H9 (cell line): ENCODE data around the gene GCK. TPM values are rescaled to one million over a fixed set of nuclear protein-coding genes. Genes with fewer than 3 reads are reported as not detected.
A peak's percentile ranks its signal among the peaks of the same experiment; 100 is the strongest.

Source experiments
- DNase-seq: peaks from one replicate; pipeline ENCODE4 v3.0.0-alpha.2; 2017
- H2AFZ ChIP-seq: one replicate; pipeline ENCODE4 v1.6.1; 2013; ENCODE audit warnings: mild to moderate bottlenecking, low read length, control low read depth, moderate library complexity
- H2AK5ac ChIP-seq: 2 replicates; pipeline ENCODE4 v1.6.1; 2013; ENCODE audit warnings: low read length, control low read depth, mixed read lengths; ENCODE audit not compliant: insufficient read length
- H2BK120ac ChIP-seq: one replicate; pipeline ENCODE4 v1.6.1; 2013; ENCODE audit warnings: low read depth, mild to moderate bottlenecking, low read length, control low read depth, inconsistent platforms; ENCODE audit not compliant: poor library complexity, severe bottlenecking
- H2BK12ac ChIP-seq: 2 replicates; pipeline ENCODE4 v1.6.1; 2013; ENCODE audit warnings: low read length, control low read depth, mixed read lengths, low read depth; ENCODE audit not compliant: insufficient read length
- H2BK15ac ChIP-seq: 2 replicates; pipeline ENCODE4 v1.6.1; 2013; ENCODE audit warnings: low read depth, low read length, control low read depth
- H2BK20ac ChIP-seq: one replicate; pipeline ENCODE4 v1.6.1; 2013; ENCODE audit warnings: low read depth, mild to moderate bottlenecking, low read length, control low read depth, inconsistent platforms; ENCODE audit not compliant: poor library complexity, severe bottlenecking
- H2BK5ac ChIP-seq: 2 replicates; pipeline ENCODE4 v1.6.1; 2013; ENCODE audit warnings: low read length, control low read depth, mixed read lengths; ENCODE audit not compliant: insufficient read length
- H3K14ac ChIP-seq: 2 replicates; pipeline ENCODE4 v1.6.1; 2013; ENCODE audit warnings: low read length, control low read depth; ENCODE audit not compliant: insufficient read depth
- H3K18ac ChIP-seq: 2 replicates; pipeline ENCODE4 v1.6.1; 2013; ENCODE audit warnings: low read depth, mild to moderate bottlenecking, mixed read lengths, low read length, control low read depth; ENCODE audit not compliant: insufficient read length
- H3K23ac ChIP-seq: 2 replicates; pipeline ENCODE4 v1.6.1; 2013; ENCODE audit warnings: low read length, control low read depth, mixed read lengths, low read depth; ENCODE audit not compliant: insufficient read length
- H3K23me2 ChIP-seq: 2 replicates; pipeline ENCODE4 v1.6.1; 2013; ENCODE audit warnings: low read depth, mild to moderate bottlenecking, mixed read lengths, low read length, control low read depth; ENCODE audit not compliant: insufficient read length, poor library complexity, severe bottlenecking
- H3K27ac ChIP-seq: 2 replicates; pipeline ENCODE4 v1.5.1; 2013; ENCODE audit warnings: low read length, control low read depth, mixed read lengths, low read depth; ENCODE audit not compliant: insufficient read length
- H3K27me3 ChIP-seq: 2 replicates; pipeline ENCODE4 v1.6.1; 2013; ENCODE audit warnings: low read length, control low read depth, inconsistent platforms; ENCODE audit not compliant: insufficient read depth
- H3K4ac ChIP-seq: 2 replicates; pipeline ENCODE4 v1.6.1; 2013; ENCODE audit warnings: low read depth, mild to moderate bottlenecking, control low read depth, inconsistent platforms, low read length, moderate library complexity
- H3K4me1 ChIP-seq: 2 replicates; pipeline ENCODE4 v1.6.1; 2013; ENCODE audit warnings: low read length, control low read depth, inconsistent platforms; ENCODE audit not compliant: insufficient read depth
- H3K4me2 ChIP-seq: 2 replicates; pipeline ENCODE4 v1.6.1; 2013; ENCODE audit warnings: low read length, control low read depth, mixed read lengths; ENCODE audit not compliant: insufficient read length, insufficient read depth
- H3K56ac ChIP-seq: 2 replicates; pipeline ENCODE4 v1.6.1; 2013; ENCODE audit warnings: low read depth, mild to moderate bottlenecking, mixed read lengths, low read length, control low read depth; ENCODE audit not compliant: insufficient read length
- H3K79me1 ChIP-seq: 2 replicates; pipeline ENCODE4 v1.6.1; 2013; ENCODE audit warnings: low read depth, mild to moderate bottlenecking, moderate library complexity, low read length, control low read depth, inconsistent platforms; ENCODE audit not compliant: insufficient read depth, poor library complexity, severe bottlenecking
- H3K79me2 ChIP-seq: 2 replicates; pipeline ENCODE4 v1.6.1; 2013; ENCODE audit warnings: low read length, control low read depth, inconsistent platforms; ENCODE audit not compliant: insufficient read depth
- H3K9ac ChIP-seq: 2 replicates; pipeline ENCODE4 v1.6.1; 2013; ENCODE audit warnings: low read length, control low read depth, mixed read lengths; ENCODE audit not compliant: insufficient read length; ENCODE audit errors: extremely low read depth
- H3K9me3 ChIP-seq: one replicate; pipeline ENCODE4 v1.6.1; 2013; ENCODE audit warnings: low read depth, low read length, inconsistent platforms; ENCODE audit not compliant: control insufficient read depth
- H3T11ph ChIP-seq: one replicate; pipeline ENCODE4 v1.6.1; 2013; ENCODE audit warnings: mild to moderate bottlenecking, low read length, control low read depth, inconsistent platforms
- H4K20me1 ChIP-seq: one replicate; pipeline ENCODE4 v1.6.1; 2013; ENCODE audit not compliant: control insufficient read depth, insufficient read length, insufficient read depth
- H4K5ac ChIP-seq: 2 replicates; pipeline ENCODE4 v1.6.1; 2013; ENCODE audit warnings: low read depth, mild to moderate bottlenecking, mixed read lengths, low read length, control low read depth; ENCODE audit not compliant: insufficient read length
- H4K8ac ChIP-seq: replicated peaks from 2 replicates; pipeline ENCODE4 v1.6.1; 2013; ENCODE audit warnings: low read length, control low read depth, mixed read lengths, low read depth; ENCODE audit not compliant: insufficient read length
- H4K91ac ChIP-seq: 2 replicates; pipeline ENCODE4 v1.6.1; 2013; ENCODE audit warnings: low read depth, mild to moderate bottlenecking, moderate library complexity, mixed read lengths, low read length, control low read depth; ENCODE audit not compliant: insufficient read length
- H3K27ac Mint-ChIP-seq, 3 experiments: 2 replicates in 2 of 3; 3 replicates in 1 of 3; pipeline ENCODE4 v1.8.0; 2020 to 2021; ENCODE audit warnings: mixed read lengths in 3 of 3, mild to moderate bottlenecking in 1 of 3, moderate library complexity in 1 of 3
- H3K27me3 Mint-ChIP-seq: 2 replicates; pipeline ENCODE4 v1.8.0; 2021; ENCODE audit warnings: low read depth, mild to moderate bottlenecking, moderate library complexity, mixed read lengths
- H3K36me3 Mint-ChIP-seq, 3 experiments: 2 replicates in 2 of 3; 3 replicates in 1 of 3; pipeline ENCODE4 v1.8.0; 2020 to 2021; ENCODE audit warnings: low read depth in 3 of 3, mixed read lengths in 3 of 3; ENCODE audit not compliant: insufficient read depth in 1 of 3
- H3K4me1 Mint-ChIP-seq, 2 experiments: 2 replicates each; pipeline ENCODE4 v1.8.0; 2020; ENCODE audit warnings: mixed read lengths in 2 of 2
- H3K4me3 Mint-ChIP-seq, 2 experiments: 2 replicates in 1 of 2; 3 replicates in 1 of 2; pipeline ENCODE4 v1.8.0; 2020 to 2021; ENCODE audit warnings: mild to moderate bottlenecking in 2 of 2, mixed read lengths in 2 of 2, moderate library complexity in 1 of 2
- H3K9me3 Mint-ChIP-seq, 2 experiments: 2 replicates in 1 of 2; 3 replicates in 1 of 2; pipeline ENCODE4 v1.8.0; 2020; ENCODE audit warnings: mild to moderate bottlenecking in 2 of 2, mixed read lengths in 2 of 2, moderate library complexity in 1 of 2
- CTCF ChIP-seq: fragments of 200-600 bp; sonication (generic); conservative IDR thresholded peaks from 3 replicates; pipeline ENCODE4 v1.8.0; 2021; ENCODE audit warnings: antibody characterized with exemption, mild to moderate bottlenecking
- WGBS: extraction: QIAGEN DNeasy Blood & Tissue Kit; methylation state at CpG from one replicate; pipeline ENCODE4 v1.1.7; 2013; ENCODE audit warnings: missing lambda C conversion rate, low lambda C conversion rate, mixed read lengths; ENCODE audit not compliant: insufficient read length; ENCODE audit errors: extremely low coverage; 5-methylcytosine and 5-hydroxymethylcytosine counted together
- total RNA-seq: library from RNA; stranded (reverse); gene quantifications from 2 replicates; pipeline ENCODE4 v1.2.1, GENCODE V29; 2021

GCK gene
- total RNA-seq, 1 experiment from 2014 or later, result 0.98 TPM

DNA sequence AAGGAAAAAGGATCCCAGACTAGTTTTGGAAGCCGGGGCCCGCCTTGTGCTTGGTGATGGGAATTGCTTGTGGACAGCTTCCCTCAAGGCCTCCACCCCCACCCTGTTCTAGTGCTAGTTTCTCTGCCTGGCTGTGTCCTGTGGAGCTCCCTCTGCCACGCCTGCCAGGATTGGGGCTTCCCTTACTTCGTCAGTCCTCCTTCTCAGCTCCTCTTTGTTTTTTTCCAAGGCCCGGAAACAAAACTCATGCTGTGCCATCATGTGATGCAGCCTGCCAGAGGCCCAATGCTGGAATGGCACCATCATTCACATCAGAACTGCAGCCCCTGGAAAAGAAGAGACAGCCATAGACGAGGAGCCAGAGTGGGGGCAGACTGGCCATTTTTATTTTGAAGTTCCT, 22.8 kb upstream of the GCK start:
- H3K27ac ChIP-seq, result no peak overlapping the region
- H4K8ac ChIP-seq, result no peak overlapping the region
- H3K14ac ChIP-seq, result no peak overlapping the region
- H3K4ac ChIP-seq, result no peak overlapping the region
- H2BK5ac ChIP-seq, result no peak overlapping the region
- H3K23ac ChIP-seq, result no peak overlapping the region
- no peak overlapping the region for H3K56ac ChIP-seq
- H3K4me1 Mint-ChIP-seq, result peaks cover 16 to 33% of the 10 kb centered on the region in 2 experiments
- no peak overlapping the region for H3K18ac ChIP-seq
- H2BK20ac ChIP-seq, result no peak overlapping the region
- no peak overlapping the region for H4K5ac ChIP-seq
- H2BK15ac ChIP-seq, result no peak overlapping the region
- no CpG with 5 or more reads among the region's 6 CpGs for WGBS
- no peak for TF ChIP-seq CTCF
- H2BK12ac ChIP-seq, result no peak overlapping the region
- H3K4me1 ChIP-seq, result no peaks in the 10 kb centered on the region
- H3K36me3 Mint-ChIP-seq, result peaks cover 29 to 54% (median 52%) of the 10 kb centered on the region in 3 experiments
- no peak overlapping the region for H4K91ac ChIP-seq
- no peak overlapping the region for H3K9ac ChIP-seq
- H2AK5ac ChIP-seq, result no peak overlapping the region
- H3K23me2 ChIP-seq, result no peaks in the 10 kb centered on the region
- H2AFZ ChIP-seq, result no peak overlapping the region
- H3K9me3 ChIP-seq, result no peaks in the 10 kb centered on the region
- H3K27me3 Mint-ChIP-seq, result no peaks in the 10 kb centered on the region
- H3K9me3 Mint-ChIP-seq, result no peaks in the 10 kb centered on the region
- H3K4me2 ChIP-seq, result no peak overlapping the region
- no peaks in the 10 kb centered on the region for H3K79me1 ChIP-seq
- H3T11ph ChIP-seq, result no peak overlapping the region
- H2BK120ac ChIP-seq, result no peak overlapping the region
- no peaks in the 10 kb centered on the region for H4K20me1 ChIP-seq
- H3K27me3 ChIP-seq, result no peaks in the 10 kb centered on the region
- H3K27ac Mint-ChIP-seq, result peak overlapping the region in 1 of 3 experiments; percentile 13; a peak in 1 of 7 replicates
- DNase-seq, result no peak
- H3K4me3 Mint-ChIP-seq, result peak overlapping the region in 1 of 2 experiments; percentile 21; a peak in 1 of 5 replicates
- no peaks in the 10 kb centered on the region for H3K79me2 ChIP-seq
